Left ventricle myocardium inferior (tissue), 1 donor: ENCODE data around the gene SLC46A2. TPM values are rescaled to one million over a fixed set of nuclear protein-coding genes. Genes with fewer than 3 reads are reported as not detected.

Experiments used
- DNase-seq: peaks from one replicate; pipeline ENCODE4 v3.0.0-alpha.2; 2020
- H3K27ac ChIP-seq: fragments of 200-600 bp; replicated peaks from 2 replicates; pipeline ENCODE4 v1.8.0; 2021
- H3K27me3 ChIP-seq: fragments of 200-600 bp; 2 replicates; pipeline ENCODE4 v1.8.0; 2021; ENCODE audit warnings: low read depth
- H3K36me3 ChIP-seq: fragments of 200-600 bp; 2 replicates; pipeline ENCODE4 v1.8.0; 2021
- H3K4me1 ChIP-seq: fragments of 200-600 bp; 2 replicates; pipeline ENCODE4 v1.8.0; 2021
- H3K4me3 ChIP-seq: fragments of 200-600 bp; 2 replicates; pipeline ENCODE4 v1.8.0; 2021; ENCODE audit warnings: mild to moderate bottlenecking, moderate library complexity
- H3K9me3 ChIP-seq: fragments of 200-600 bp; replicated peaks from 2 replicates; pipeline ENCODE4 v1.8.0; 2021
- intact Hi-C: fragments of 100-400 bp; cut with micrococcal nuclease; formaldehyde crosslinking; loops from one replicate; pipeline ENCODE4 v1.11.0; 2022
- total RNA-seq: library from RNA; stranded (reverse); fragmentation: NEBNext Ultra II Directional; extraction: Animal tissue kit (Norgen Biotek cat#: 25700); gene quantifications from one replicate; pipeline ENCODE4 v1.2.1, GENCODE V29; 2021
- TF ChIP-seq, protein P1 (sequence below): fragments of 200-600 bp; IDR thresholded peaks from 2 replicates; pipeline ENCODE4 v1.8.0; 2021; ENCODE audit warnings: antibody characterized with exemption, mild to moderate bottlenecking, borderline replicate concordance
- donor health status: DM: no; HTN: yes; CAD: no; lungs with severe emphysema.

SLC46A2 gene
- total RNA-seq, 1 donor from 2014 or later, result not detected

DNA sequence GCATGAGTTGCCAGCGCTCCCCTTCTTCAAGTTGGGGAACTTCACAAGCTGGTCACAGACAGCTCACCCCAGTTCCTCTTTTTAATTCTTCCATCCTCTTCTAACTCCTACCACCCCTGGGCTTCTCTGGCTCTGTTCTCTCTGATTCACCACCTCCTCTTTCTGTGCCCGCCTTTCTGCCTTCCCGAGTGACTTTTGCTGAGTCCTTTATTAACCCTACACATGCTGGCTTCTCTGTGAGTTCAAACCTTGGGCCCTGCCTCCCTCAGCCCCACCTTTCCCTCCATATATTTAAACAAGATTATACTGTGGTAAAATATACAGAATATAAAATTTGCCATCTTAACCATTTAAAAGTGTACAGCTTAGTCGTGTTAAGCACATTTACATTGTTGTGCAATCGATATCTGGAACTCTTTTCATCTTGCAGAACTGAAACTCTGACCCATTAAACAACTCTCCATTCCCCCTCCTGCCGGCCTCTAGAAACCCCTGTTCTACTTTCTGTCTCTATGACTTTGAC is 32.0 kb downstream of the SLC46A2 start:
- H3K36me3 ChIP-seq, result no peaks in the 10 kb centered on the region
- peaks cover 19% of the 10 kb centered on the region for H3K4me1 ChIP-seq
- H3K9me3 ChIP-seq, result no peaks in the 10 kb centered on the region
- H3K27me3 ChIP-seq, result no peaks in the 10 kb centered on the region
- intact Hi-C loops, result no loop called here
- TF ChIP-seq, protein P1, sequence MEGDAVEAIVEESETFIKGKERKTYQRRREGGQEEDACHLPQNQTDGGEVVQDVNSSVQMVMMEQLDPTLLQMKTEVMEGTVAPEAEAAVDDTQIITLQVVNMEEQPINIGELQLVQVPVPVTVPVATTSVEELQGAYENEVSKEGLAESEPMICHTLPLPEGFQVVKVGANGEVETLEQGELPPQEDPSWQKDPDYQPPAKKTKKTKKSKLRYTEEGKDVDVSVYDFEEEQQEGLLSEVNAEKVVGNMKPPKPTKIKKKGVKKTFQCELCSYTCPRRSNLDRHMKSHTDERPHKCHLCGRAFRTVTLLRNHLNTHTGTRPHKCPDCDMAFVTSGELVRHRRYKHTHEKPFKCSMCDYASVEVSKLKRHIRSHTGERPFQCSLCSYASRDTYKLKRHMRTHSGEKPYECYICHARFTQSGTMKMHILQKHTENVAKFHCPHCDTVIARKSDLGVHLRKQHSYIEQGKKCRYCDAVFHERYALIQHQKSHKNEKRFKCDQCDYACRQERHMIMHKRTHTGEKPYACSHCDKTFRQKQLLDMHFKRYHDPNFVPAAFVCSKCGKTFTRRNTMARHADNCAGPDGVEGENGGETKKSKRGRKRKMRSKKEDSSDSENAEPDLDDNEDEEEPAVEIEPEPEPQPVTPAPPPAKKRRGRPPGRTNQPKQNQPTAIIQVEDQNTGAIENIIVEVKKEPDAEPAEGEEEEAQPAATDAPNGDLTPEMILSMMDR, result no peak
- DNase-seq, result no peak
- H3K27ac ChIP-seq, result no peak overlapping the region
- no peak overlapping the region for H3K4me3 ChIP-seq

- H3K4me3 ChIP-seq, result no peak overlapping the region
- TF ChIP-seq, protein P1, result no peak
- H3K9me3 ChIP-seq, result no peaks in the 10 kb centered on the region
- no peak for DNase-seq
- no peaks in the 10 kb centered on the region for H3K27me3 ChIP-seq
- no peak overlapping the region for H3K27ac ChIP-seq
- H3K4me1 ChIP-seq, result peaks cover 16% of the 10 kb centered on the region
- no peaks in the 10 kb centered on the region for H3K36me3 ChIP-seq
- intact Hi-C loops, result no loop called here
These were observed 32.7 kb downstream of the SLC46A2 start for GRCh38 chr9:112858005-112858404.

DNA sequence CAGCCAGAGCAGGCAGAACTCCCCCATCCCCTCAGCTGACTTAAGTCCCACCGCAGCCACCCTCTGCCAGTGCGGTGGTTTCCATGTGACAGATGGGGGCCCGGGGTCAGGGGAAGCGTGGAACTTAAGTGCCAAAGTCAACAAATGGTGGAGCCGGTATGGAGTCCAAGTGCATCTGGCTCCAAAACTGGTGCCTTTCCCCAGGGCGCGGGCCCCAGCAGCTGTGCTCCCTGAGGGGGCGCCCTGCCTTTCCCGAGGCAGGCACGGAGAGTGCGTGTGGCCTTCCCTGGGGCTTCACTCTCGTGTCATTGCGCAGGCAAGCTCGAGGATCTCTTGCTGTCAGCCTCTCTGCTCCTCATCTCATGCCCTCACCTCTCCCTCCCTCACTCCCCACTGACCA is 33.8 kb downstream of the SLC46A2 start:
- TF ChIP-seq, protein P1, result no peak
- H3K4me1 ChIP-seq, result peaks cover 12% of the 10 kb centered on the region
- no peak overlapping the region for H3K4me3 ChIP-seq
- H3K36me3 ChIP-seq, result no peaks in the 10 kb centered on the region
- H3K9me3 ChIP-seq, result no peaks in the 10 kb centered on the region
- H3K27ac ChIP-seq, result no peak overlapping the region
- H3K27me3 ChIP-seq, result no peaks in the 10 kb centered on the region
- DNase-seq, result no peak
- intact Hi-C loops, result no loop called here

DNA sequence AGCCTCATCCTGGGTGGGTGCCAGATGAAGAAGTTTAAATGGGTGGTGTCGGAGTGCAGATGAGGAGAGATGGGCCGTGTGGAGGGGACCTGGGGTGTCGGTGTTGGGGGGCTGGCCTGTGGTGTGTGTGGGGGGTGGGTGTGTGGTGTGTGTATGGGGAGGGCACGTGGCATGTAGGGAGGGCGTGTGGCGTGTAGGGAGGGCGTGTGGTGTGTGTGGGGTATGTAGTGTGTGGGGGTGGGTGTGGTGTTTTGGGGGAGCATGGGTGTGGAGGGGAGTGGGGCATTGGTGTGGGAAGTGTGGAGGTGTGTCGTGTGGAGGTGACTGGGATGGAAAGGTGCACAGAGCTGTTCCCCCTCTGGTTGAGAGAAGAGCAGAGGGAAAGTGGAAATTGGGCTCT is 34.5 kb downstream of the SLC46A2 start:
- intact Hi-C loops, result no loop called here
- H3K27ac ChIP-seq, result no peak overlapping the region
- TF ChIP-seq, protein P1, result no peak
- H3K4me3 ChIP-seq, result no peak overlapping the region
- H3K4me1 ChIP-seq, result peaks cover 5% of the 10 kb centered on the region
- DNase-seq, result no peak
- no peaks in the 10 kb centered on the region for H3K27me3 ChIP-seq
- H3K9me3 ChIP-seq, result no peaks in the 10 kb centered on the region
- no peaks in the 10 kb centered on the region for H3K36me3 ChIP-seq

- TF ChIP-seq, protein P1, result no peak
- no peak overlapping the region for H3K27ac ChIP-seq
These were observed 36.0 kb downstream of the SLC46A2 start for GRCh38 chr9:112854657-112855056.

More at GRCh38 chr9:112854657-112855056, 36.0 kb downstream of the SLC46A2 start:
- Histone ChIP-seq H3K4me1 (no peaks in the 10 kb centered on the region), H3K27me3 (no peaks in the 10 kb centered on the region), H3K4me3 (no peak overlapping the region), H3K9me3 (no peaks in the 10 kb centered on the region), H3K36me3 (peaks cover 6% of the 10 kb centered on the region)
- DNase-seq, result no peak
- intact Hi-C loops, result no loop called here
